Rectal smooth muscle tissue (tissue), 1 donor: ENCODE measurements around the gene PSORS1C1.

Experiments used
- H3K27ac ChIP-seq: one replicate; pipeline ENCODE4 v1.7.0; 2013; ENCODE audit warnings: low read depth, low read length, inconsistent platforms
- H3K27me3 ChIP-seq: one replicate; pipeline ENCODE4 v1.7.0; 2013; ENCODE audit warnings: low read length; ENCODE audit not compliant: control insufficient read depth, insufficient read depth
- H3K36me3 ChIP-seq: one replicate; pipeline ENCODE4 v1.7.0; 2013; ENCODE audit warnings: low read length; ENCODE audit not compliant: control insufficient read depth, insufficient read depth
- H3K4me1 ChIP-seq: one replicate; pipeline ENCODE4 v1.7.0; 2013; ENCODE audit warnings: low read length; ENCODE audit not compliant: control insufficient read depth, insufficient read depth
- H3K4me3 ChIP-seq: one replicate; pipeline ENCODE4 v1.7.0; 2013; ENCODE audit warnings: low read length
- H3K9ac ChIP-seq: one replicate; pipeline ENCODE4 v1.7.0; 2013; ENCODE audit warnings: low read length

PSORS1C1 gene

GRCh38 chr6:31086788-31087440, 27.7 kb upstream of the PSORS1C1 start:
- Histone ChIP-seq H3K4me1 (no peaks in the 10 kb centered on the region), H3K36me3 (no peaks in the 10 kb centered on the region), H3K4me3 (no peak overlapping the region), H3K27ac (no peak overlapping the region), H3K9ac (no peak overlapping the region), H3K27me3 (no peaks in the 10 kb centered on the region)

GRCh38 chr6:31087494-31088089, 27.0 kb upstream of the PSORS1C1 start:
- H3K4me1 ChIP-seq: no peaks in the 10 kb centered on the region
- no peak overlapping the region for H3K27ac ChIP-seq
- H3K4me3 ChIP-seq: no peak overlapping the region
- H3K9ac ChIP-seq: no peak overlapping the region
- H3K27me3 ChIP-seq: no peaks in the 10 kb centered on the region
- H3K36me3 ChIP-seq: no peaks in the 10 kb centered on the region

- no peak overlapping the region for H3K4me3 ChIP-seq
- H3K9ac ChIP-seq: no peak overlapping the region
- H3K27ac ChIP-seq: no peak overlapping the region
- no peaks in the 10 kb centered on the region for H3K36me3 ChIP-seq
- no peaks in the 10 kb centered on the region for H3K4me1 ChIP-seq
- H3K27me3 ChIP-seq: no peaks in the 10 kb centered on the region
These were observed 24.2 kb upstream of the PSORS1C1 start for GRCh38 chr6:31090275-31090972.

GRCh38 chr6:31090973-31091364, 23.6 kb upstream of the PSORS1C1 start:
- no peak overlapping the region for H3K27ac ChIP-seq
- no peaks in the 10 kb centered on the region for H3K4me1 ChIP-seq
- H3K9ac ChIP-seq: no peak overlapping the region
- H3K27me3 ChIP-seq: no peaks in the 10 kb centered on the region
- no peaks in the 10 kb centered on the region for H3K36me3 ChIP-seq
- H3K4me3 ChIP-seq: no peak overlapping the region

- Histone ChIP-seq H3K4me3 (no peak overlapping the region), H3K4me1 (no peaks in the 10 kb centered on the region), H3K27ac (no peak overlapping the region), H3K36me3 (no peaks in the 10 kb centered on the region), H3K9ac (no peak overlapping the region), H3K27me3 (no peaks in the 10 kb centered on the region)
These were observed 22.9 kb upstream of the PSORS1C1 start for GRCh38 chr6:31091680-31092079.

GRCh38 chr6:31092238-31092637, 22.4 kb upstream of the PSORS1C1 start:
- Histone ChIP-seq H3K36me3 (no peaks in the 10 kb centered on the region), H3K4me3 (no peak overlapping the region), H3K4me1 (no peaks in the 10 kb centered on the region), H3K27ac (no peak overlapping the region), H3K9ac (no peak overlapping the region), H3K27me3 (no peaks in the 10 kb centered on the region)

- Histone ChIP-seq H3K4me3 (no peak overlapping the region), H3K27me3 (no peaks in the 10 kb centered on the region), H3K4me1 (no peaks in the 10 kb centered on the region), H3K9ac (no peak overlapping the region), H3K36me3 (no peaks in the 10 kb centered on the region), H3K27ac (no peak overlapping the region)
These were observed 21.7 kb upstream of the PSORS1C1 start for GRCh38 chr6:31092769-31093505.

- no peak overlapping the region for H3K4me3 ChIP-seq
- H3K27ac ChIP-seq: no peak overlapping the region
These were observed 20.2 kb upstream of the PSORS1C1 start for GRCh38 chr6:31094389-31094881.

GRCh38 chr6:31096215-31096614, 18.4 kb upstream of the PSORS1C1 start:
- Histone ChIP-seq H3K4me1 (no peaks in the 10 kb centered on the region), H3K9ac (no peak overlapping the region), H3K27me3 (no peaks in the 10 kb centered on the region), H3K4me3 (no peak overlapping the region), H3K36me3 (no peaks in the 10 kb centered on the region), H3K27ac (no peak overlapping the region)

More at GRCh38 chr6:31094389-31094881, 20.2 kb upstream of the PSORS1C1 start:
- no peaks in the 10 kb centered on the region for H3K4me1 ChIP-seq
- no peaks in the 10 kb centered on the region for H3K36me3 ChIP-seq
- no peaks in the 10 kb centered on the region for H3K27me3 ChIP-seq
- H3K9ac ChIP-seq: no peak overlapping the region

- no peak overlapping the region for H3K27ac ChIP-seq
- no peak overlapping the region for H3K9ac ChIP-seq
- no peaks in the 10 kb centered on the region for H3K4me1 ChIP-seq
- no peak overlapping the region for H3K4me3 ChIP-seq
- H3K36me3 ChIP-seq: no peaks in the 10 kb centered on the region
- H3K27me3 ChIP-seq: no peaks in the 10 kb centered on the region
These were observed 17.9 kb upstream of the PSORS1C1 start for GRCh38 chr6:31096656-31097055.

- H3K4me3 ChIP-seq: no peak overlapping the region
- H3K27me3 ChIP-seq: no peaks in the 10 kb centered on the region
- no peak overlapping the region for H3K27ac ChIP-seq
- no peaks in the 10 kb centered on the region for H3K36me3 ChIP-seq
- no peaks in the 10 kb centered on the region for H3K4me1 ChIP-seq
- H3K9ac ChIP-seq: no peak overlapping the region
These were observed 16.1 kb upstream of the PSORS1C1 start for GRCh38 chr6:31098449-31098938.

- Histone ChIP-seq H3K27me3 (no peaks in the 10 kb centered on the region), H3K27ac (no peak overlapping the region), H3K36me3 (no peaks in the 10 kb centered on the region), H3K4me3 (no peak overlapping the region), H3K9ac (no peak overlapping the region), H3K4me1 (no peaks in the 10 kb centered on the region)
These were observed 11.5 kb upstream of the PSORS1C1 start for GRCh38 chr6:31103136-31103535.
